Neural cell (in vitro differentiated cells): ENCODE results near the gene ADRB1. TPM values are rescaled to one million over a fixed set of nuclear protein-coding genes. Genes with fewer than 3 reads are reported as not detected.

Source experiments
- H2AFZ ChIP-seq: fragments of 200-600, 300-800 bp; sonication (generic), shearing (Covaris generic); 2 replicates; pipeline ENCODE4 v1.6.0; 2014; ENCODE audit warnings: low read depth, mild to moderate bottlenecking, antibody characterized with exemption, low read length, moderate library complexity
- H3F3A ChIP-seq: fragments of 200-600 bp; shearing (Covaris generic); 2 replicates; pipeline ENCODE4 v1.6.1; 2016; ENCODE audit warnings: mild to moderate bottlenecking, moderate library complexity, mixed read lengths, antibody characterized with exemption, low read length; ENCODE audit not compliant: insufficient read depth, poor library complexity, severe bottlenecking
- H3K27ac ChIP-seq: fragments of 200-600, 300-800 bp; sonication (generic), shearing (Covaris generic); 2 replicates; pipeline ENCODE4 v1.5.1; 2014; ENCODE audit warnings: mild to moderate bottlenecking, low read length, moderate library complexity
- H3K27me3 ChIP-seq: fragments of 300-800, 200-600 bp; sonication (generic), shearing (Covaris generic); 2 replicates; pipeline ENCODE4 v1.6.0; 2014; ENCODE audit warnings: mild to moderate bottlenecking, low read depth, low read length, moderate library complexity; ENCODE audit not compliant: insufficient read depth
- H3K36me3 ChIP-seq: fragments of 300-800, 200-600 bp; sonication (generic), shearing (Covaris generic); 2 replicates; pipeline ENCODE4 v1.5.1; 2014; ENCODE audit warnings: mild to moderate bottlenecking, antibody characterized with exemption, low read length, moderate library complexity; ENCODE audit not compliant: insufficient read depth
- H3K4me2 ChIP-seq: fragments of 300-800, 200-600 bp; sonication (generic), shearing (Covaris generic); 2 replicates; pipeline ENCODE4 v1.6.0; 2014; ENCODE audit warnings: mild to moderate bottlenecking, low read length
- H3K4me3 ChIP-seq: fragments of 300-800, 200-600 bp; sonication (generic), shearing (Covaris generic); 2 replicates; pipeline ENCODE4 v1.5.1; 2014; ENCODE audit warnings: mild to moderate bottlenecking, low read length, moderate library complexity
- H3K79me2 ChIP-seq: fragments of 200-600 bp; shearing (Covaris generic); replicated peaks from 2 replicates; pipeline ENCODE4 v1.6.0; 2014; ENCODE audit warnings: mild to moderate bottlenecking, low read length, moderate library complexity; ENCODE audit not compliant: insufficient read depth
- H3K9ac ChIP-seq: fragments of 300-800, 200-600 bp; sonication (generic), shearing (Covaris generic); 2 replicates; pipeline ENCODE4 v1.6.1; 2016; ENCODE audit warnings: mild to moderate bottlenecking, low read length, mixed read lengths
- H3K9me2 ChIP-seq: fragments of 200-600 bp; shearing (Covaris generic); 2 replicates; pipeline ENCODE4 v1.6.1; 2016; ENCODE audit warnings: mild to moderate bottlenecking, low read length, mixed read lengths; ENCODE audit not compliant: insufficient read depth
- H3K9me3 ChIP-seq: fragments of 200-600, 300-800 bp; sonication (generic), shearing (Covaris generic); 2 replicates; pipeline ENCODE4 v1.6.1; 2016; ENCODE audit warnings: mild to moderate bottlenecking, mixed run types, low read length, moderate library complexity, mixed read lengths
- H4K20me1 ChIP-seq: fragments of 200-600 bp; shearing (Covaris generic); 2 replicates; pipeline ENCODE4 v1.6.1; 2016; ENCODE audit warnings: mild to moderate bottlenecking, mixed run types; ENCODE audit not compliant: insufficient read depth
- EP300 ChIP-seq: fragments of 450-650 bp; conservative IDR thresholded peaks from 2 replicates; pipeline ENCODE4 v1.6.1; 2014; ENCODE audit warnings: antibody characterized with exemption, mild to moderate bottlenecking, moderate library complexity; ENCODE audit not compliant: poor library complexity, severe bottlenecking
- EZH2 ChIP-seq: fragments of 200-600, 300-800 bp; shearing (Covaris generic), sonication (generic); IDR thresholded peaks from 2 replicates; pipeline ENCODE4 v1.6.1; 2014; ENCODE audit warnings: antibody characterized with exemption, low read length, borderline replicate concordance, mild to moderate bottlenecking; ENCODE audit not compliant: insufficient read depth, poor library complexity, severe bottlenecking
- MXI1 ChIP-seq: fragments of 450-650 bp; conservative IDR thresholded peaks from 2 replicates; pipeline ENCODE4 v1.6.1; 2014; ENCODE audit warnings: antibody characterized with exemption, mild to moderate bottlenecking; ENCODE audit not compliant: poor library complexity, severe bottlenecking
- POLR2AphosphoS5 ChIP-seq: IDR thresholded peaks from 2 replicates; pipeline ENCODE4 v1.6.1; 2012
- RAD21 ChIP-seq: fragments of 450-650 bp; conservative IDR thresholded peaks from 2 replicates; pipeline ENCODE4 v1.6.1; 2014; ENCODE audit warnings: antibody characterized with exemption, mild to moderate bottlenecking, moderate library complexity
- REST ChIP-seq: IDR thresholded peaks from 2 replicates; pipeline ENCODE4 v1.6.1; 2012; ENCODE audit warnings: borderline replicate concordance
- SMC3 ChIP-seq: fragments of 450-650 bp; conservative IDR thresholded peaks from 2 replicates; pipeline ENCODE4 v1.6.1; 2014; ENCODE audit warnings: antibody characterized with exemption, mild to moderate bottlenecking, moderate library complexity; ENCODE audit not compliant: poor library complexity
- TAF1 ChIP-seq: IDR thresholded peaks from 2 replicates; pipeline ENCODE4 v1.6.1; 2012; ENCODE audit warnings: low read depth
- polyA plus RNA-seq: library from polyadenylated mRNA; depleted of rRNA; stranded (reverse); fragments of >200 nt; gene quantifications from 2 replicates; pipeline ENCODE4 v1.2.3, GENCODE V29; 2014
- TF ChIP-seq, protein P1 (sequence below): fragments of 450-650 bp; IDR thresholded peaks from 2 replicates; pipeline ENCODE4 v1.5.1; 2014; ENCODE audit warnings: antibody characterized with exemption, mild to moderate bottlenecking, moderate library complexity; ENCODE audit not compliant: poor library complexity, severe bottlenecking

ADRB1 gene
- polyA plus RNA-seq, 1 donor from 2014 or later: not detected

GRCh38 chr10:114017271-114017670, 26.4 kb upstream of the ADRB1 start:
- no peaks in the 10 kb centered on the region for H3K9me3 ChIP-seq
- no peaks in the 10 kb centered on the region for H3K79me2 ChIP-seq
- H3K9ac ChIP-seq: no peak overlapping the region
- no peak overlapping the region for H3K4me2 ChIP-seq
- TF ChIP-seq REST (no peak), MXI1 (no peak), POLR2AphosphoS5 (no peak), TAF1 (no peak), RAD21 (no peak), SMC3 (no peak), EP300 (no peak), EZH2 (no peak)
- TF ChIP-seq, protein P1, sequence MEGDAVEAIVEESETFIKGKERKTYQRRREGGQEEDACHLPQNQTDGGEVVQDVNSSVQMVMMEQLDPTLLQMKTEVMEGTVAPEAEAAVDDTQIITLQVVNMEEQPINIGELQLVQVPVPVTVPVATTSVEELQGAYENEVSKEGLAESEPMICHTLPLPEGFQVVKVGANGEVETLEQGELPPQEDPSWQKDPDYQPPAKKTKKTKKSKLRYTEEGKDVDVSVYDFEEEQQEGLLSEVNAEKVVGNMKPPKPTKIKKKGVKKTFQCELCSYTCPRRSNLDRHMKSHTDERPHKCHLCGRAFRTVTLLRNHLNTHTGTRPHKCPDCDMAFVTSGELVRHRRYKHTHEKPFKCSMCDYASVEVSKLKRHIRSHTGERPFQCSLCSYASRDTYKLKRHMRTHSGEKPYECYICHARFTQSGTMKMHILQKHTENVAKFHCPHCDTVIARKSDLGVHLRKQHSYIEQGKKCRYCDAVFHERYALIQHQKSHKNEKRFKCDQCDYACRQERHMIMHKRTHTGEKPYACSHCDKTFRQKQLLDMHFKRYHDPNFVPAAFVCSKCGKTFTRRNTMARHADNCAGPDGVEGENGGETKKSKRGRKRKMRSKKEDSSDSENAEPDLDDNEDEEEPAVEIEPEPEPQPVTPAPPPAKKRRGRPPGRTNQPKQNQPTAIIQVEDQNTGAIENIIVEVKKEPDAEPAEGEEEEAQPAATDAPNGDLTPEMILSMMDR: no peak
- H3F3A ChIP-seq: no peaks in the 10 kb centered on the region
- no peak overlapping the region for H3K4me3 ChIP-seq
- H3K36me3 ChIP-seq: no peaks in the 10 kb centered on the region
- H4K20me1 ChIP-seq: no peaks in the 10 kb centered on the region
- H3K27me3 ChIP-seq: no peaks in the 10 kb centered on the region
- H3K27ac ChIP-seq: no peak overlapping the region
- no peaks in the 10 kb centered on the region for H3K9me2 ChIP-seq
- no peak overlapping the region for H2AFZ ChIP-seq

DNA sequence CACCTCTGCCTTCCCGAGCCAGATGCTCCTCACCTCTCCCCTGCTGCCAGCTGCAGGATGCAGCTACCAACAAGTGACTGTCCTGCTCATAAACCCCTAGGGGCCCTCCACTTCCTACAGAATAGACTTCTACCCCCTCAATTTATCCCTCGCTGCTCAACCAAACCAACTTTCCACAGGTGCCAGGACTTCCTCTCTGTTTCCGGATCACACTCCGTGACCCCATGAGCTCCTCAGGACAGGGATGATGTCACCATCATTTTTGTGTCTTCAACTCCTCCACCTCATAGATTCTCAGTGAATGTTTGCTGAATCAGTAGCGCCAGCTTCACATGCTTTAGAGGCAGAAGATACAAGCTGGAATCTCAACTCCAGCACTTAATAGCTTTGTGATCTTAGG, 25.8 kb upstream of the ADRB1 start:
- no peaks in the 10 kb centered on the region for H3F3A ChIP-seq
- no peak overlapping the region for H3K4me3 ChIP-seq
- no peaks in the 10 kb centered on the region for H4K20me1 ChIP-seq
- H3K9ac ChIP-seq: no peak overlapping the region
- H3K36me3 ChIP-seq: no peaks in the 10 kb centered on the region
- no peaks in the 10 kb centered on the region for H3K79me2 ChIP-seq
- H3K4me2 ChIP-seq: no peak overlapping the region
- TF ChIP-seq EP300 (no peak), SMC3 (no peak)
- H3K27ac ChIP-seq: no peak overlapping the region
- no peaks in the 10 kb centered on the region for H3K9me3 ChIP-seq
- no peaks in the 10 kb centered on the region for H3K27me3 ChIP-seq
- H3K9me2 ChIP-seq: no peaks in the 10 kb centered on the region
- no peak overlapping the region for H2AFZ ChIP-seq

DNA sequence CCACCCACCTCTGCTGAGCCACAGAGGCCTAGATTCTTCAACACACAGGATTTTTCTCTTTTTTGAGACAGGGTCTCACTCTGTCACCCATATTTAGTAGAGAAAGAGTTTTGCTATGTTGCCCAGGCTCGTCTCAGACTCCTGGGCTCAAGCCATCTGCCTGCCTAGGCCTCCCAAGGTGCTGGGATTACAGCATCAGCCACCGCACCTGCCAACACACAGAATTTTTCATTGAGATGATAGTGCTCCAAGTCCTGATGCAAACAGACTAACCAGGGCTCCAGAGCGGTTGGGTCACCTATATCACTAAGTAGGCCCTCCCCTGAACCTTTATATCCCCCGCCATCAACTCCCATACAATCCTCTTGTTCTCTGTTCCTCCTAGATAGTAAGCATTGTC, 24.4 kb upstream of the ADRB1 start:
- Histone ChIP-seq H3K27ac (no peak overlapping the region), H3K79me2 (no peaks in the 10 kb centered on the region), H3K4me2 (no peak overlapping the region), H3K4me3 (no peak overlapping the region), H3K36me3 (no peaks in the 10 kb centered on the region), H3K9me2 (no peaks in the 10 kb centered on the region), H3K9me3 (no peaks in the 10 kb centered on the region), H3F3A (no peaks in the 10 kb centered on the region), H2AFZ (no peak overlapping the region), H3K27me3 (no peaks in the 10 kb centered on the region), H3K9ac (no peak overlapping the region), H4K20me1 (no peaks in the 10 kb centered on the region)
- TF ChIP-seq TAF1 (no peak), SMC3 (no peak), REST (no peak)
